Measurements from ENCODE around the gene RAB32.

- TF ChIP-seq CTCF (IDR thresholded peaks at IDR 0.05) (no peak), ZFX (IDR thresholded peaks at IDR 0.05; ENCODE audit: borderline replicate concordance) (no peak)
Observed at GRCh38 chr6:146592451-146592850, 48.8 kb downstream of the RAB32 start.

All from 22Rv1 (cell line).